ENCODE measurements around the gene GAD1.

DNA sequence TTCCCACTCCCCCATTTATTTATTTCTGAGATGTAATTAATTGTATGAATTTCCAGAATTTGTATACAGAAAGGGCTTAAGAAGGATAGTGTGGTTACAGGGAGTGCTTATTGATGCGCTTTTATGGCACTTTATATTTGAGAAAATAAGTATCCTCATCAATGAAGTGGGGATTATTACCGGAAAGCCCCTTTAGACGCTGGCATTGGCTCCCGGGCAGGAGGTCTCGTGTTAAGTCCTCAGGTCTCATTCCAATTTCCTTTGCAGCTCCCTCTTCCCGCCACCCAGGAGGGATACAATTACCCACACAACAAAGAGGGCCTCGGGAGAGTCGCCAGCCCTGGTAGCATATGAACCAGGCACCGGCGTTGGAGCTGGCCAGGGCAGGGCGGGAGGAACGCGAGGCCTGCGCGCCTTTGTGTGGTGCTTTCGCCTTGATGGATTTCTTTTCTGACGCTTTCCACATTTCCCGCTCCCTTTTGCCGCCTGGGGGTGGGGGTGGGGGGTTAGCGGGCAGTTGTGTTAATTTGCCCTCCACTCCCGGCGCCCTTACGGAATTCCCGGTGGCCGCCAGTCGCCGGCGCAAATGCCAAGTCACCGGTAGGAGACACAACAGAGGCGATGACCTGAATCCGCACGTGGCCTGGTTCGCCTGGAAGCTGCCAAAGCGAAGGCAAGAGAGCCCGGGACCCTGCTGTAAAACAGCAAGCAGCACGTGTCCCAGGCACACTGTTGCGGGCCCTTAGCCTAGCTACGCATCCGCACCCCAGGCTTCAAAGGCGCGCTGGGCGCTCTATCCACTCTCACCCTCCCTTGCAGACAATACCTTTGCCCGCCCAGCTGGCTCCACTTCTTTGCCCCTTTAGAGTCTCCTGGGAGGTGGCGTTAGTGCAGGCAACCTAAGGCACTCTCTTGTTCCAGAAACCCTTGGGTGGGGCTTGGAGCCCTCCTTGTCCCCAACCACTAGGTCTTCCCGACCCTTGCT is 3.3 kb downstream of the GAD1 start:
- TF ChIP-seq, protein P1, sequence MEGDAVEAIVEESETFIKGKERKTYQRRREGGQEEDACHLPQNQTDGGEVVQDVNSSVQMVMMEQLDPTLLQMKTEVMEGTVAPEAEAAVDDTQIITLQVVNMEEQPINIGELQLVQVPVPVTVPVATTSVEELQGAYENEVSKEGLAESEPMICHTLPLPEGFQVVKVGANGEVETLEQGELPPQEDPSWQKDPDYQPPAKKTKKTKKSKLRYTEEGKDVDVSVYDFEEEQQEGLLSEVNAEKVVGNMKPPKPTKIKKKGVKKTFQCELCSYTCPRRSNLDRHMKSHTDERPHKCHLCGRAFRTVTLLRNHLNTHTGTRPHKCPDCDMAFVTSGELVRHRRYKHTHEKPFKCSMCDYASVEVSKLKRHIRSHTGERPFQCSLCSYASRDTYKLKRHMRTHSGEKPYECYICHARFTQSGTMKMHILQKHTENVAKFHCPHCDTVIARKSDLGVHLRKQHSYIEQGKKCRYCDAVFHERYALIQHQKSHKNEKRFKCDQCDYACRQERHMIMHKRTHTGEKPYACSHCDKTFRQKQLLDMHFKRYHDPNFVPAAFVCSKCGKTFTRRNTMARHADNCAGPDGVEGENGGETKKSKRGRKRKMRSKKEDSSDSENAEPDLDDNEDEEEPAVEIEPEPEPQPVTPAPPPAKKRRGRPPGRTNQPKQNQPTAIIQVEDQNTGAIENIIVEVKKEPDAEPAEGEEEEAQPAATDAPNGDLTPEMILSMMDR (conservative IDR thresholded peaks at IDR 0.05; ENCODE audit: low read length): no peak
- no peak for TF ChIP-seq EZH2phosphoT487 (IDR thresholded peaks at IDR 0.05; ENCODE audit: borderline replicate concordance)
